Measurements from ENCODE around the gene SATB1.

Gene SATB1

DNA sequence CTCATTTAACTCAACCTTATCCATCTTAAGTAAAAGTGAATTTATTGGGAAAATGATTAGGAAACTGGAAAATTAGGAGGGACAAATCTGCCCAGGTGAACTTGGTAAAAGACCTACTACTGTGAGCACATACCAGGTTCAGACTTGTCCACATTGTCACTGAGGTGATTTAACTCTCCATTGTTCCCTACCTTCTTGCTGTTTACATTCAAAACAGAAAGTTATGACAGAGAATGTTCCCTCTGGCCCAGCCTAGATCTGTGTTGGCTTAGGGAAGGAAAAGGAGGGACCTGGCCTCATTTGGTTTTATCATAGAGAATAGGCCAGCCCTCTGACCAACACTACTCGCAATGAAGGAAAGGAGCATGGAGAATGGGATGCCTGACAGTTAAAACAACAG, 117.6 kb downstream of the SATB1 start:
- CTCF ChIA-PET: no interaction called here

GRCh38 chr3:18302517-18302916, 122.6 kb downstream of the SATB1 start:
- Histone ChIP-seq H3K9me3 (ENCODE audit: control insufficient read depth, insufficient read depth, low read depth, low read length) (no peaks in the 10 kb centered on the region), H3K4me3 (ENCODE audit: low read depth, low read length) (no peak overlapping the region), H3K27ac (ENCODE audit: extremely low read depth, low read depth, low read length) (no peak overlapping the region), H3K36me3 (ENCODE audit: control insufficient read depth in 2 of 2, insufficient read depth in 1 of 2, low read length in 2 of 2) (no peaks in the 10 kb centered on the region), H3K4me1 (ENCODE audit: control insufficient read depth, insufficient read depth, low read length) (no peaks in the 10 kb centered on the region)
- TF ChIP-seq ZNF747 (tag by site-specific recombination; IDR thresholded peaks at IDR 0.05): no peak
- no peak for TF ChIP-seq RBAK (tag by site-specific recombination; IDR thresholded peaks at IDR 0.05)
- no peak for TF ChIP-seq ZNF639 (tag by site-specific recombination; IDR thresholded peaks at IDR 0.05)
- TF ChIP-seq OSR2 (tag by site-specific recombination; IDR thresholded peaks at IDR 0.05): no peak
- no peak for TF ChIP-seq ZFP37 (tag by site-specific recombination; IDR thresholded peaks at IDR 0.05)
- TF ChIP-seq TCF7L2 (IDR thresholded peaks at IDR 0.05; ENCODE audit: borderline replicate concordance, low read depth, low read length): no peak
- no peak for TF ChIP-seq ZNF664 (tag by site-specific recombination; IDR thresholded peaks at IDR 0.05)
- TF ChIP-seq ZNF558 (tag by site-specific recombination; IDR thresholded peaks at IDR 0.05): no peak
- no peak for TF ChIP-seq ZBTB7A (tag by site-specific recombination; IDR thresholded peaks at IDR 0.05; ENCODE audit: low read depth)
- TF ChIP-seq ZEB2 (tag by site-specific recombination; IDR thresholded peaks at IDR 0.05): no peak
- TF ChIP-seq ZNF175 (tag by site-specific recombination; IDR thresholded peaks at IDR 0.05): no peak
- TF ChIP-seq ZNF416 (tag by site-specific recombination; IDR thresholded peaks at IDR 0.05): no peak
- TF ChIP-seq ZBTB11 (tag by site-specific recombination; conservative IDR thresholded peaks at IDR 0.05; ENCODE audit: low read depth): no peak
- no peak for TF ChIP-seq ZNF16 (tag by site-specific recombination; IDR thresholded peaks at IDR 0.05; ENCODE audit: low read depth)
- POLR2A ChIA-PET: no interaction called here
- CTCF ChIA-PET: no interaction called here

More for the DNA sequence above, 117.6 kb downstream of the SATB1 start:
- Histone ChIP-seq H3K9me3 (ENCODE audit: control insufficient read depth, insufficient read depth, low read depth, low read length) (no peaks in the 10 kb centered on the region), H3K4me1 (ENCODE audit: control insufficient read depth, insufficient read depth, low read length) (no peaks in the 10 kb centered on the region), H3K27ac (ENCODE audit: extremely low read depth, low read depth, low read length) (no peak overlapping the region), H3K4me3 (ENCODE audit: low read depth, low read length) (no peak overlapping the region), H3K36me3 (ENCODE audit: control insufficient read depth in 2 of 2, insufficient read depth in 1 of 2, low read length in 2 of 2) (no peaks in the 10 kb centered on the region)
- no peak for TF ChIP-seq ZNF155 (tag by site-specific recombination; IDR thresholded peaks at IDR 0.05)
- TF ChIP-seq ZNF561 (tag by site-specific recombination; IDR thresholded peaks at IDR 0.05; ENCODE audit: borderline replicate concordance): no peak
- TF ChIP-seq, protein P1, sequence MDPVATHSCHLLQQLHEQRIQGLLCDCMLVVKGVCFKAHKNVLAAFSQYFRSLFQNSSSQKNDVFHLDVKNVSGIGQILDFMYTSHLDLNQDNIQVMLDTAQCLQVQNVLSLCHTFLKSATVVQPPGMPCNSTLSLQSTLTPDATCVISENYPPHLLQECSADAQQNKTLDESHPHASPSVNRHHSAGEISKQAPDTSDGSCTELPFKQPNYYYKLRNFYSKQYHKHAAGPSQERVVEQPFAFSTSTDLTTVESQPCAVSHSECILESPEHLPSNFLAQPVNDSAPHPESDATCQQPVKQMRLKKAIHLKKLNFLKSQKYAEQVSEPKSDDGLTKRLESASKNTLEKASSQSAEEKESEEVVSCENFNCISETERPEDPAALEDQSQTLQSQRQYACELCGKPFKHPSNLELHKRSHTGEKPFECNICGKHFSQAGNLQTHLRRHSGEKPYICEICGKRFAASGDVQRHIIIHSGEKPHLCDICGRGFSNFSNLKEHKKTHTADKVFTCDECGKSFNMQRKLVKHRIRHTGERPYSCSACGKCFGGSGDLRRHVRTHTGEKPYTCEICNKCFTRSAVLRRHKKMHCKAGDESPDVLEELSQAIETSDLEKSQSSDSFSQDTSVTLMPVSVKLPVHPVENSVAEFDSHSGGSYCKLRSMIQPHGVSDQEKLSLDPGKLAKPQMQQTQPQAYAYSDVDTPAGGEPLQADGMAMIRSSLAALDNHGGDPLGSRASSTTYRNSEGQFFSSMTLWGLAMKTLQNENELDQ (tag by site-specific recombination; IDR thresholded peaks at IDR 0.05; ENCODE audit: low read depth): no peak
- no peak for TF ChIP-seq ZBTB11 (tag by site-specific recombination; conservative IDR thresholded peaks at IDR 0.05; ENCODE audit: low read depth)
- no peak for TF ChIP-seq GLI4 (tag by site-specific recombination; IDR thresholded peaks at IDR 0.05)
- TF ChIP-seq ZNF354C (tag by site-specific recombination; IDR thresholded peaks at IDR 0.05; ENCODE audit: borderline replicate concordance, low read depth): no peak
- TF ChIP-seq ZNF670 (tag by site-specific recombination; IDR thresholded peaks at IDR 0.05; ENCODE audit: low read depth): no peak
- POLR2A ChIA-PET: no interaction called here
